ENCODE measurements around the gene KIF19.

DNA sequence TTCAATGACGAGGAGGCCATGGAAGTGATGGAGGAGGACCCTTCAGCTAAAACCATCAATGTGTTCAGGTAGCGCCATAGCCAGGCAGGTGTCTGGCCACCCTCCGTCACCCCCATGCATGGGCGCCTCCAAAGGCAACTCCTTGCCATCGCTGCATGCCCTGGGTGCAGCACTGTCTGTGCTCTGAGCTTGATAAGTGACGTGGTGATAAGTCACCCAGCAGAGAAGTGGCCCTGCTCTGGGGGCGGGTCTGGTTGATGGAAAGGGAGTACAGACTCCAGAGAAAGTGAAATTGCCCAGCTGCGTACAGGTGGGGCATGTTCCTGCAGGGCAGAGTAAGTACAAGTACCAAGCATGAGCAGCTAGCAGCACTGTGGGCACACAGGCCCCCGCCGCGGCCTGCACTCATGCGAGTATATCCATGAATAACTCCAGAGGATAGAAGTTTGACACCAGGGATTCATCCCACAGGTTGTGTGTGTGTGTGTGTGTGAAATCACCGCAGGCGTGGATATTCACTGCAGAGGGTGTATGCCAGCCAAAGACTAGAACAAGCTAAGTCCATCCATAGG lies 38.9 kb upstream of the KIF19 start:
- no peak for TF ChIP-seq CTCF (IDR thresholded peaks at IDR 0.05 in 2 of 3, conservative IDR thresholded peaks at IDR 0.05 in 1 of 3; ENCODE audit: borderline replicate concordance in 1 of 3, insufficient read depth in 1 of 3, low read depth in 2 of 3, low read length in 2 of 3)
- no peak for TF ChIP-seq ZNF274 (IDR thresholded peaks at IDR 0.05; ENCODE audit: low read depth, low read length)
- no peak for TF ChIP-seq RAD21 (IDR thresholded peaks at IDR 0.05; ENCODE audit: low read depth)
- TF ChIP-seq POLR2A (IDR thresholded peaks at IDR 0.05; ENCODE audit: borderline replicate concordance, extremely low read depth, insufficient read depth, insufficient read length): no peak
- TF ChIP-seq CEBPB (IDR thresholded peaks at IDR 0.05; ENCODE audit: low read depth): no peak
- TF ChIP-seq SIN3A (IDR thresholded peaks at IDR 0.05; ENCODE audit: low read depth): no peak
- no peak for TF ChIP-seq YY1 (IDR thresholded peaks at IDR 0.05; ENCODE audit: extremely low read depth, insufficient replicate concordance, low read depth, low read length)
- TF ChIP-seq, protein P1, sequence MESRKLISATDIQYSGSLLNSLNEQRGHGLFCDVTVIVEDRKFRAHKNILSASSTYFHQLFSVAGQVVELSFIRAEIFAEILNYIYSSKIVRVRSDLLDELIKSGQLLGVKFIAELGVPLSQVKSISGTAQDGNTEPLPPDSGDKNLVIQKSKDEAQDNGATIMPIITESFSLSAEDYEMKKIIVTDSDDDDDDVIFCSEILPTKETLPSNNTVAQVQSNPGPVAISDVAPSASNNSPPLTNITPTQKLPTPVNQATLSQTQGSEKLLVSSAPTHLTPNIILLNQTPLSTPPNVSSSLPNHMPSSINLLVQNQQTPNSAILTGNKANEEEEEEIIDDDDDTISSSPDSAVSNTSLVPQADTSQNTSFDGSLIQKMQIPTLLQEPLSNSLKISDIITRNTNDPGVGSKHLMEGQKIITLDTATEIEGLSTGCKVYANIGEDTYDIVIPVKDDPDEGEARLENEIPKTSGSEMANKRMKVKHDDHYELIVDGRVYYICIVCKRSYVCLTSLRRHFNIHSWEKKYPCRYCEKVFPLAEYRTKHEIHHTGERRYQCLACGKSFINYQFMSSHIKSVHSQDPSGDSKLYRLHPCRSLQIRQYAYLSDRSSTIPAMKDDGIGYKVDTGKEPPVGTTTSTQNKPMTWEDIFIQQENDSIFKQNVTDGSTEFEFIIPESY (IDR thresholded peaks at IDR 0.05; ENCODE audit: extremely low read depth, insufficient replicate concordance, low read length): no peak
- TF ChIP-seq EZH2 (IDR thresholded peaks at IDR 0.05): no peak
- no peak for TF ChIP-seq ATF3 (IDR thresholded peaks at IDR 0.05)
- TF ChIP-seq, protein P2, sequence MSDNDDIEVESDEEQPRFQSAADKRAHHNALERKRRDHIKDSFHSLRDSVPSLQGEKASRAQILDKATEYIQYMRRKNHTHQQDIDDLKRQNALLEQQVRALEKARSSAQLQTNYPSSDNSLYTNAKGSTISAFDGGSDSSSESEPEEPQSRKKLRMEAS (IDR thresholded peaks at IDR 0.05): no peak
- TF ChIP-seq SP1 (IDR thresholded peaks at IDR 0.05; ENCODE audit: low read depth): no peak
- TF ChIP-seq POLR2AphosphoS5 (IDR thresholded peaks at IDR 0.05; ENCODE audit: low read depth, low read length): no peak
